HG02610 (cell line): ENCODE data around the gene CDH13.

Experiments used
- ATAC-seq: cut with Tn5 transposase; IDR thresholded peaks from one replicate; pipeline ENCODE4 v1.9.1; 2021; ENCODE audit warnings: mild to moderate bottlenecking, moderate library complexity; ENCODE audit not compliant: unreplicated experiment

CDH13 gene

GRCh38 chr16:83840060-83840617 is 1213.4 kb downstream of the CDH13 start:
- no peak for ATAC-seq

- no peak for ATAC-seq
These were observed 1215.5 kb downstream of the CDH13 start for GRCh38 chr16:83842291-83842690.

- no peak for ATAC-seq
These were observed 1216.2 kb downstream of the CDH13 start for GRCh38 chr16:83842756-83843507.

- ATAC-seq = no peak
These were observed 1216.9 kb downstream of the CDH13 start for GRCh38 chr16:83843657-83844056.

GRCh38 chr16:83845263-83845662 is 1218.5 kb downstream of the CDH13 start:
- no peak for ATAC-seq

- ATAC-seq = no peak
These were observed 1220.8 kb downstream of the CDH13 start for GRCh38 chr16:83847371-83848225.

GRCh38 chr16:83849421-83849820 is 1222.7 kb downstream of the CDH13 start:
- no peak for ATAC-seq
